CD4-positive, alpha-beta T cell (primary cell): Measurements from ENCODE around the gene ATG4D. TPM values are rescaled to one million over a fixed set of nuclear protein-coding genes. Genes with fewer than 3 reads are reported as not detected.

Experiments used
- ATAC-seq: fragments of 200-7000 bp; cut with Tn5 transposase; one replicate; pipeline ENCODE4 v1.10.0; 2022; ENCODE audit warnings: mild to moderate bottlenecking; ENCODE audit not compliant: poor library complexity
- CTCF ChIA-PET: fragments of 350-600 bp; sonication (Branson Sonifier 250); formaldehyde crosslinking; loops from one replicate; lab custom pipeline; 2021; ENCODE audit warnings: antibody characterized with exemption, inconsistent platforms; lab: Charles Lee
- POLR2A ChIA-PET: fragments of 350-600 bp; sonication (Branson Sonifier 250); formaldehyde crosslinking; loops from one replicate; lab custom pipeline; 2021; ENCODE audit warnings: antibody characterized with exemption, inconsistent platforms; lab: Charles Lee
- DNase-seq, 14 experiments: peaks; one replicate each; pipeline ENCODE4 v3.0.0-alpha.2; 2013 to 2020; ENCODE audit warnings: mixed read lengths in 2 of 14
- H3K27ac ChIP-seq, 2 donors: one replicate each; pipeline versions ENCODE4 v1.5.1 to v1.7.0; 2013; ENCODE audit warnings: low read length in 2 of 2, low read depth in 1 of 2, mild to moderate bottlenecking in 1 of 2
- H3K27me3 ChIP-seq, 2 experiments: 1 replicate in 1 of 2; 2 replicates in 1 of 2; pipeline versions ENCODE4 v1.6.1 to v1.7.0; 2013; ENCODE audit warnings: low read length in 2 of 2, control low read depth in 1 of 2, mild to moderate bottlenecking in 1 of 2, moderate library complexity in 1 of 2; ENCODE audit not compliant: insufficient read depth in 2 of 2, control insufficient read depth in 1 of 2
- H3K36me3 ChIP-seq: one replicate; pipeline ENCODE4 v1.6.1; 2013; ENCODE audit warnings: low read length, control low read depth; ENCODE audit not compliant: insufficient read depth
- H3K4me1 ChIP-seq: one replicate; pipeline ENCODE4 v1.6.1; 2013; ENCODE audit warnings: low read length, control low read depth; ENCODE audit not compliant: insufficient read depth
- H3K4me3 ChIP-seq: one replicate; pipeline ENCODE4 v1.5.1; 2013; ENCODE audit warnings: mild to moderate bottlenecking, low read length, moderate library complexity
- H3K9me3 ChIP-seq, 2 experiments: 1 replicate in 1 of 2; 2 replicates in 1 of 2; pipeline versions ENCODE4 v1.6.1 to v1.7.0; 2013; ENCODE audit warnings: low read length in 2 of 2, mild to moderate bottlenecking in 2 of 2, control low read depth in 1 of 2, moderate library complexity in 1 of 2; ENCODE audit not compliant: control insufficient read depth in 1 of 2, insufficient read depth in 1 of 2
- H3K27ac Mint-ChIP-seq: one replicate; pipeline ENCODE4 v1.8.0; 2020; ENCODE audit warnings: mixed read lengths
- H3K27me3 Mint-ChIP-seq: one replicate; pipeline ENCODE4 v1.8.0; 2021; ENCODE audit warnings: mixed read lengths
- H3K36me3 Mint-ChIP-seq: one replicate; pipeline ENCODE4 v1.8.0; 2021; ENCODE audit warnings: low read depth, mixed read lengths
- H3K4me1 Mint-ChIP-seq: one replicate; pipeline ENCODE4 v1.8.0; 2021; ENCODE audit warnings: low read depth, mixed read lengths
- H3K4me3 Mint-ChIP-seq: one replicate; pipeline ENCODE4 v1.8.0; 2020; ENCODE audit warnings: mild to moderate bottlenecking, mixed read lengths
- H3K9me3 Mint-ChIP-seq: one replicate; pipeline ENCODE4 v1.8.0; 2020; ENCODE audit warnings: mixed read lengths
- intact Hi-C, 2 experiments: fragments of 100-400 bp; cut with DNase I in 1 of 2; cut with micrococcal nuclease in 1 of 2; formaldehyde crosslinking; loops; one replicate each; pipeline versions ENCODE4 v1.15.1 to v1.9.0; 2023 to 2025; cut with DNase I, micrococcal nuclease
- total RNA-seq, 174 experiments: library from RNA in 2 of 174; stranded (reverse) in 2 of 174; gene quantifications; one replicate each; pipeline ENCODE4 v1.2.3 and lab custom pipeline; 2021 to 2026
- TF ChIP-seq, protein P1 (sequence below): fragments of 200-600 bp; IDR thresholded peaks from one replicate; pipeline ENCODE4 v1.8.0; 2022; ENCODE audit warnings: antibody characterized with exemption, mild to moderate bottlenecking

The ATG4D gene
- total RNA-seq, 2 experiments from 2014 or later: 81.1 to 84.6 TPM

- H3K27ac ChIP-seq: no peak within 1 kb of the TSS
- peaks cover 0 to 22% of the 10 kb centered on the region in 2 experiments for H3K9me3 ChIP-seq
- ChIA-PET POLR2A (no interaction called here), CTCF (no interaction called here)
- ATAC-seq (peak; percentile 11), DNase-seq (peak in 3 of 14 experiments; percentile 42 to 54 (median 43))
- H3K4me1 ChIP-seq: peaks cover 38% of the 10 kb centered on the region
- peaks cover 56 to 58% of the 10 kb centered on the region in 2 experiments for H3K27me3 ChIP-seq
- H3K36me3 ChIP-seq: no peaks in the 10 kb centered on the region
- H3K4me3 ChIP-seq: peak within 1 kb of the TSS; percentile 52
- Mint-ChIP-seq H3K27ac (no peak within 1 kb of the TSS), H3K9me3 (no peaks in the 10 kb centered on the region), H3K4me1 (peaks cover 31% of the 10 kb centered on the region), H3K27me3 (peaks cover 65% of the 10 kb centered on the region), H3K4me3 (peak within 1 kb of the TSS; percentile 71), H3K36me3 (no peaks in the 10 kb centered on the region)
- TF ChIP-seq, protein P1, sequence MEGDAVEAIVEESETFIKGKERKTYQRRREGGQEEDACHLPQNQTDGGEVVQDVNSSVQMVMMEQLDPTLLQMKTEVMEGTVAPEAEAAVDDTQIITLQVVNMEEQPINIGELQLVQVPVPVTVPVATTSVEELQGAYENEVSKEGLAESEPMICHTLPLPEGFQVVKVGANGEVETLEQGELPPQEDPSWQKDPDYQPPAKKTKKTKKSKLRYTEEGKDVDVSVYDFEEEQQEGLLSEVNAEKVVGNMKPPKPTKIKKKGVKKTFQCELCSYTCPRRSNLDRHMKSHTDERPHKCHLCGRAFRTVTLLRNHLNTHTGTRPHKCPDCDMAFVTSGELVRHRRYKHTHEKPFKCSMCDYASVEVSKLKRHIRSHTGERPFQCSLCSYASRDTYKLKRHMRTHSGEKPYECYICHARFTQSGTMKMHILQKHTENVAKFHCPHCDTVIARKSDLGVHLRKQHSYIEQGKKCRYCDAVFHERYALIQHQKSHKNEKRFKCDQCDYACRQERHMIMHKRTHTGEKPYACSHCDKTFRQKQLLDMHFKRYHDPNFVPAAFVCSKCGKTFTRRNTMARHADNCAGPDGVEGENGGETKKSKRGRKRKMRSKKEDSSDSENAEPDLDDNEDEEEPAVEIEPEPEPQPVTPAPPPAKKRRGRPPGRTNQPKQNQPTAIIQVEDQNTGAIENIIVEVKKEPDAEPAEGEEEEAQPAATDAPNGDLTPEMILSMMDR: no peak
- intact Hi-C loops: no loop called here
Observed at GRCh38 chr19:10517361-10517759, 26.3 kb upstream of the ATG4D start, which contains the start of gene S1PR5. TSS of gene S1PR5 (minus strand) at chr19:10517447. CDS start at chr19:10515011, 2,436 bp downstream.

- ChIA-PET POLR2A (no interaction called here), CTCF (no interaction called here)
- ATAC-seq (peak; percentile 52), DNase-seq (peak in 4 of 14 experiments; percentile 34 to 66 (median 48))
- H3K4me1 ChIP-seq: peaks cover 38% of the 10 kb centered on the region
- Mint-ChIP-seq H3K27me3 (peaks cover 63% of the 10 kb centered on the region), H3K9me3 (no peaks in the 10 kb centered on the region), H3K4me1 (peaks cover 31% of the 10 kb centered on the region), H3K36me3 (no peaks in the 10 kb centered on the region), H3K4me3 (peak overlapping the region; percentile 71), H3K27ac (no peak overlapping the region)
- TF ChIP-seq, protein P1: no peak
- no peaks in the 10 kb centered on the region for H3K36me3 ChIP-seq
- peak overlapping the region; percentile 49 for H3K4me3 ChIP-seq
- H3K27me3 ChIP-seq: peaks cover 54 to 56% of the 10 kb centered on the region in 2 experiments
- no peak overlapping the region for H3K27ac ChIP-seq
- peaks cover 0 to 22% of the 10 kb centered on the region in 2 experiments for H3K9me3 ChIP-seq
- intact Hi-C loops: no loop called here
Observed at GRCh38 chr19:10517760-10518443, 25.8 kb upstream of the ATG4D start.

DNA sequence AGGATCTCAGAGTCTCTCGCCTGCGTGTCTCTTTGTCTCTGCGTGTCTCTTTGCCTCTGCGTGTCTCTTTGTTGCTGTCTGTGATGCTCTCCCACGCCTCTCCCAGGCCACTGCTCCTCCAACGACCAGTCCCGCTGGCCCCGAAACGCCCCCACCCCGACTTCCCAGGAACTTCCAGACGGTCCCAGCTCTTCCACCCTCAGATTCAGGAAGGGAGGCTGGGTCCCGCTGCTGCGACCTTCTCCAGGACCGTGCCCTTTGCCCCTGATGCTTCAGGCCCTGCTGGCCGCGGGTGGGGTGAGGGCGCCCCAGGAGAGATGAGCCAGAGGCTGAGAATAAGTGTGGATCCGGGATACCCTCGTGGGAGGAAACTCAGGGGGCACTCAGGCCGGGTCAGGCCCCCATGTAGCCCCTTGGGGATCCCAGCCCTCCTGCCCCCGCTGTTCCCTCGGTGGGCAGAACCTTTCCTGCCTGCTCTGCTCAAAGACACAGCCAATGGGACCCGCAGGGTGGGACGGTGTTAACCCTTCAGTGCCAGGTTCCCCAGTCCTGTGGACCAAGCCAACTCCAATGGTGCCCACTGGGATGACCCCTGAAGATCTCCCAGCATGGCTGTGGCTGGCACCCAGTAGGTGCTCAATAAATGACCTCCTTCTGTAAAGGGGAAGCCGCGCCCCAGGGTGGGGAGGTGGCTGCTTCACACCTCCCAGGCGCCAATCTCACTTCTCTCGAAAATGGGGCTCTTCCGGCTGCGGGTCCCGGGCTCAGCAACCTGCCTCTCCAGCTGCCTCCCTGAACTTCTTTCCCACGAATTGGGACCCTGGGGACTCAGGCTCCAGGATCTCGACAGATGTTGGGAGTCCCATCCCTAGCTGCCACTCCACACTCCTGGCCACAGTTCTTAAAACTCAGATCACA is 25.0 kb upstream of the ATG4D start:
- intact Hi-C loops: no loop called here
- peaks cover 55% of the 10 kb centered on the region for H3K27me3 Mint-ChIP-seq
- ChIA-PET CTCF (no interaction called here), POLR2A (no interaction called here)
- Histone ChIP-seq H3K4me1 (peaks cover 41% of the 10 kb centered on the region), H3K4me3 (peak overlapping the region; percentile 49), H3K27ac (no peak overlapping the region), H3K9me3 (peaks cover 0 to 22% of the 10 kb centered on the region in 2 experiments), H3K27me3 (peaks cover 48% of the 10 kb centered on the region in 2 experiments), H3K36me3 (no peaks in the 10 kb centered on the region)
- TF ChIP-seq, protein P1: no peak
- H3K27ac Mint-ChIP-seq: no peak overlapping the region
- H3K36me3 Mint-ChIP-seq: no peaks in the 10 kb centered on the region
- peak overlapping the region; percentile 71 for H3K4me3 Mint-ChIP-seq
- DNase-seq (peak in 3 of 14 experiments; percentile 46 to 67 (median 47)), ATAC-seq (no peak)
- H3K4me1 Mint-ChIP-seq: peaks cover 24% of the 10 kb centered on the region
- no peaks in the 10 kb centered on the region for H3K9me3 Mint-ChIP-seq
